ENCODE measurements around the gene NECAP2. TPM values are rescaled to one million over a fixed set of nuclear protein-coding genes. Genes with fewer than 3 reads are reported as not detected.

NECAP2 gene
- total RNA-seq, 1 donor from 2014 or later = 88.4 TPM

DNA sequence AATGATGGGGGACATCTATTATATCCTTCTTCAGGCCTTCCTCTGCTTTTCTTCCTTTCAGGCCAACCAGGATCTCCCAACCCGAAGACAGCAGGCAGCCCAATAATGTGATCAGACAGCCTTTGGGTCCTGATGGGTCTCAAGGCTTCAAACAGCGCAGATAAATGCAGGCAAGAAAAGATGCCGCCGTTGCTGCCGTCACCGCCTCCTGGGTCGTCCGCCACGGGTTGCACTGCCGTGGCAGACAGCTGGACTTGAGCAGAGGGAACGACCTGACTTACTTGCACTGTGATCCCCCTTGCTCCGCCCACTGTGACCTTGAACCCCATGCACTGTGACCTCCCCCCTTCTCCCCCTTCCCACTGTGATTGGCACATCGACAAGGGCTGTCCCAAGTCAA lies 45.5 kb upstream of the NECAP2 start:
- POLR2A ChIA-PET = interaction anchor here (0.8 kb wide), 1 partner anchor 14 kb away, joined by 5 read pairs; no protein-coding TSS in a partner anchor
- CTCF ChIA-PET = no interaction called here
- Mint-ChIP-seq H3K4me3 (no peak overlapping the region), H3K36me3 (ENCODE audit: low read depth) (peaks cover 83% of the 10 kb centered on the region), H3K9me3 (no peaks in the 10 kb centered on the region), H3K27me3 (no peaks in the 10 kb centered on the region), H3K4me1 (peaks cover 32% of the 10 kb centered on the region), H3K27ac (no peak overlapping the region)
- intact Hi-C loops (cut with micrococcal nuclease) = no loop called here
- TF ChIP-seq, protein P1, sequence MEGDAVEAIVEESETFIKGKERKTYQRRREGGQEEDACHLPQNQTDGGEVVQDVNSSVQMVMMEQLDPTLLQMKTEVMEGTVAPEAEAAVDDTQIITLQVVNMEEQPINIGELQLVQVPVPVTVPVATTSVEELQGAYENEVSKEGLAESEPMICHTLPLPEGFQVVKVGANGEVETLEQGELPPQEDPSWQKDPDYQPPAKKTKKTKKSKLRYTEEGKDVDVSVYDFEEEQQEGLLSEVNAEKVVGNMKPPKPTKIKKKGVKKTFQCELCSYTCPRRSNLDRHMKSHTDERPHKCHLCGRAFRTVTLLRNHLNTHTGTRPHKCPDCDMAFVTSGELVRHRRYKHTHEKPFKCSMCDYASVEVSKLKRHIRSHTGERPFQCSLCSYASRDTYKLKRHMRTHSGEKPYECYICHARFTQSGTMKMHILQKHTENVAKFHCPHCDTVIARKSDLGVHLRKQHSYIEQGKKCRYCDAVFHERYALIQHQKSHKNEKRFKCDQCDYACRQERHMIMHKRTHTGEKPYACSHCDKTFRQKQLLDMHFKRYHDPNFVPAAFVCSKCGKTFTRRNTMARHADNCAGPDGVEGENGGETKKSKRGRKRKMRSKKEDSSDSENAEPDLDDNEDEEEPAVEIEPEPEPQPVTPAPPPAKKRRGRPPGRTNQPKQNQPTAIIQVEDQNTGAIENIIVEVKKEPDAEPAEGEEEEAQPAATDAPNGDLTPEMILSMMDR (IDR thresholded peaks at IDR 0.05) = no peak
- no peak for ATAC-seq (ENCODE audit: low read depth)
- DNase-seq = no peak

DNA sequence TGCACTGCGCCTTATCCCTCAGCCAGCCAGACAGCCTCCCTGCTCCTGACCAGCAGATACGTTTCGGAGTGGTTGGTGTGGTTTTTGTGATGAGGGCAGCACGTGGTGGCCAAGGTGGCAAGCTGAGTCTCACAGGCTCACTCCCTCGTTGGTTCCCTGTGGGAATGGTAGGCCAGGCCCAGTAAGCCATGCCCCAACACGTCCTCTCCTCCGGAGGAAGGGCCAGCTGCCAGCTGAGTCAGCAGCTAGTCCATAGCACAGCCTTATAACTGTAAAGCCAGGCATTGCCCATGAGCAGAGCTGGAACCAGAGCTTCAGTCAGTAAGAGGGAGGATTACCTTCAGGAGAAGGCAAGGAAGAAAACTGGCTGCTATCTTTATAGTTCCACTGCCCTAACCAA lies 43.9 kb upstream of the NECAP2 start:
- DNase-seq (no peak), ATAC-seq (ENCODE audit: low read depth) (no peak)
- H3K27ac Mint-ChIP-seq = no peak overlapping the region
- intact Hi-C loops (cut with micrococcal nuclease) = no loop called here
- peaks cover 74% of the 10 kb centered on the region for H3K36me3 Mint-ChIP-seq (ENCODE audit: low read depth)
- no peaks in the 10 kb centered on the region for H3K9me3 Mint-ChIP-seq
- peaks cover 17% of the 10 kb centered on the region for H3K4me1 Mint-ChIP-seq
- TF ChIP-seq, protein P1 (IDR thresholded peaks at IDR 0.05) = no peak
- POLR2A ChIA-PET = no interaction called here
- no peak overlapping the region for H3K4me3 Mint-ChIP-seq
- no peaks in the 10 kb centered on the region for H3K27me3 Mint-ChIP-seq
- CTCF ChIA-PET = no interaction called here

DNA sequence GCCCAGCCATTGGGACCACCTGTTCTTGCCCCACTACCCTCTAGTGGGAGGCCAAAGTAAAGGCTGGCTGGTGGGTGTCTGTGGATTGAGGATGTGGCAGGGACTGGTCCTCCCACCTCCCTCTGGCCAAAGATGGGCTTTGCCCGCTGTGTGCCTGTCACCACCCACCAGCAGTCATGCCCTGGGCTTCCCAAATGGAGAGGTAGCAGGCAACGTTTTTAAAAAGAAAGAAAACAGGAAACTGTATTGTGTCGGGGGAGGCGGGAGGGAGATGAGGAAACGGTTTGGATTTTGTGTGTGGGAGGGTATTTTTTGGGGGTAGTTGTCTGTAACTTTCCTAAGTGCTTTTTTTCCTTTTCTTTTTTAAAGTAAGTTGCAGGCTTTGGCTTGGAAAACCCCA lies 43.4 kb upstream of the NECAP2 start:
- no peak overlapping the region for H3K27ac Mint-ChIP-seq
- H3K9me3 Mint-ChIP-seq = no peaks in the 10 kb centered on the region
- ChIA-PET CTCF (no interaction called here), POLR2A (no interaction called here)
- H3K4me1 Mint-ChIP-seq = peaks cover 11% of the 10 kb centered on the region
- TF ChIP-seq, protein P1 (IDR thresholded peaks at IDR 0.05) = no peak
- no peak for DNase-seq
- no peak overlapping the region for H3K4me3 Mint-ChIP-seq
- H3K36me3 Mint-ChIP-seq (ENCODE audit: low read depth) = peaks cover 71% of the 10 kb centered on the region
- intact Hi-C loops (cut with micrococcal nuclease) = no loop called here
- ATAC-seq (ENCODE audit: low read depth) = no peak
- no peaks in the 10 kb centered on the region for H3K27me3 Mint-ChIP-seq

DNA sequence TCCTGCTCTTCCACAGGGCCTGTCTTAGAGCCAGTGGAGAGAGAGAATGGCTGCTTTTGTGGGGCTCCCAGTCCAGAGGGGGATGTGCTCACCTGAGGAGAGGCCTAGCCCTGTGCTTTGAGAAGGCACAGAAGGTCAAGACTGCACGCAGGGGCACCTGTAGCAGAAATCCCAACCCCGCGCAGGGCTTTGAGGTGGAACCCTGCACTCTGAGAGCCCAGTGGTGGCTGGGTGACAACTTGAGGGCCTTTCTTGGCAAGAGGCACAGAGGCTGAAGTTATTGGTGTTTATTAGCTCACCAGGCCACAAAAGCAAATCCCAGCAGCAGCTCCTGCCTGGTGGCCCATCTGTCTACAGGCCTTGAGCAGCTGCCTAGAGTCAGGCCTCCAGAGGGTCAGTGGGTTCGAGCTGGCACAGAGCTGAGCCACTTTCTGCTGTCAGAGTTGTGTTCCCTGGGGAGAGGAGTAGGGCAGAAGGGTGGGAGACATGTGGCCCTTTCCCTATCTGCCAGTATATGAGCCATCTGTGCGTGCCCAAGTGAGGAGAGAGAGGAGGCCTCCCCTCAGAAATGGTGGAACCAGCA lies 42.1 kb upstream of the NECAP2 start:
- ATAC-seq (ENCODE audit: low read depth) = no peak
- POLR2A ChIA-PET = no interaction called here
- H3K27me3 Mint-ChIP-seq = no peaks in the 10 kb centered on the region
- no peak overlapping the region for H3K4me3 Mint-ChIP-seq
- intact Hi-C loops (cut with micrococcal nuclease) = no loop called here
- H3K9me3 Mint-ChIP-seq = no peaks in the 10 kb centered on the region
- TF ChIP-seq, protein P1 (IDR thresholded peaks at IDR 0.05) = no peak
- CTCF ChIA-PET = no interaction called here
- peaks cover 58% of the 10 kb centered on the region for H3K36me3 Mint-ChIP-seq (ENCODE audit: low read depth)
- no peak for DNase-seq
- peak overlapping the region; percentile 25 for H3K27ac Mint-ChIP-seq
- H3K4me1 Mint-ChIP-seq = no peaks in the 10 kb centered on the region

DNA sequence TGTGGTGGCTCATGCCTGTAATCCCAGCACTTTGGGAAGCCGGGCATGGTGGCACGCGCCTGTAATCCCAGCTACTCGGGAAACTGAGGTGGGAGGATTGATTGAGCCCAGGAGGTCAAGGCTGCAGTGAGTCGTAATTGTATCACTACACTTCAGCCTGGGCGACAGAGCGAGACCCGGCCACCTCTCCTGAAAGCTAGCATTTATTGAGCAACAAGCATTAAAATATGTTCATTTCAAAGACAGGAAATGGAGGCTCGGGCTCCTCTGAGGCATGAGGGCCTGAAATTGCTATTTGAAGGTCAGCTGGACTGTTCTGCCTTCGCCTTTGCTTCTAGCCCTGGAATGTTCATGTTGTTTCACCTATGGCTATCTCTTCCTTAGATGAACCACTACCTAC lies 37.8 kb upstream of the NECAP2 start:
- POLR2A ChIA-PET = interaction anchor here (0.6 to 0.7 kb wide), 2 partner anchors 40 to 57 kb away, joined by 3 to 4 read pairs; no protein-coding TSS in a partner anchor
- H3K27ac Mint-ChIP-seq = no peak overlapping the region
- intact Hi-C loops (cut with micrococcal nuclease) = loop anchor here (5.0 kb wide), 1 partner anchor 35 kb away; the partner anchor contains the start of gene SZRD1

More for the DNA sequence above, 37.8 kb upstream of the NECAP2 start:
- Mint-ChIP-seq H3K4me3 (no peak overlapping the region), H3K4me1 (no peaks in the 10 kb centered on the region), H3K9me3 (no peaks in the 10 kb centered on the region), H3K36me3 (ENCODE audit: low read depth) (peaks cover 18% of the 10 kb centered on the region), H3K27me3 (no peaks in the 10 kb centered on the region)
- CTCF ChIA-PET = no interaction called here
- DNase-seq = no peak
- TF ChIP-seq, protein P1 (IDR thresholded peaks at IDR 0.05) = no peak
- no peak for ATAC-seq (ENCODE audit: low read depth)

Measured in activated B cell treated with CpG ODN at 0.5 μM for 24 hours (primary cell).